Kidney epithelial cell (primary cell): ENCODE data around the gene PHC3. TPM values are rescaled to one million over a fixed set of nuclear protein-coding genes. Genes with fewer than 3 reads are reported as not detected.

ENCODE experiments used
- DNase-seq: peaks from one replicate; pipeline ENCODE4 v3.0.0-alpha.2; 2010; ENCODE audit warnings: low read depth
- H3K27me3 ChIP-seq: 2 replicates; pipeline ENCODE4 v1.6.0; 2011; ENCODE audit warnings: low read length; ENCODE audit not compliant: control insufficient read depth, insufficient read depth
- H3K36me3 ChIP-seq: 2 replicates; pipeline ENCODE4 v1.5.1; 2011; ENCODE audit warnings: low read length; ENCODE audit not compliant: control insufficient read depth, insufficient read depth
- H3K4me3 ChIP-seq: 2 replicates; pipeline ENCODE4 v1.5.1; 2011; ENCODE audit warnings: low read depth, mild to moderate bottlenecking, control low read depth, low read length
- total RNA-seq: library from RNA; depleted of rRNA; stranded (reverse); fragments of >200 nt; gene quantifications from 2 replicates; pipeline ENCODE4 v1.2.3, GENCODE V29; 2015
- TF ChIP-seq, protein P1 (sequence below): IDR thresholded peaks from 2 replicates; pipeline ENCODE4 v1.5.1; 2011; ENCODE audit warnings: mild to moderate bottlenecking, moderate library complexity, low read length, control low read depth, inconsistent platforms; ENCODE audit not compliant: insufficient read depth, poor library complexity, severe bottlenecking

PHC3 gene
- total RNA-seq, 1 donor from 2014 or later = 22.4 TPM

DNA sequence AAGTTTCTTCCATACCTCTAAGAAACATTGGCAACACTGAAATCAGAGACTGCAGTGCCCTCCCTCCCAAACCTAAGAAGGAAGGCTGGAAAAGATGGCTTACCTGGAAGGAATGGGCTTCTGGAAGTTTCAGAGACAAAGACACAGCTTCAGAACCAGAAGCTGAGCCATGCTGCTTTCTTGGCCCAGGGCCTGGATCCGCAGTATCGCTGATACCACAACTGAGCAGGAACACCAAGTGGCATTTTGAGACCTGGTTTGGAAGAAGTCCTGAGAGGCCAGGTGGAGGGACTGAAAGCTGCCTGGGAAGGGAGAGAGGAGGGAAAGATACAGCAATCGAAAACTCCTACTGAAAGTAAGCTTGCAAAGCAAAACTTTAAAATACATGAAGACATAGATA is 124.0 kb downstream of the PHC3 start:
- TF ChIP-seq, protein P1, sequence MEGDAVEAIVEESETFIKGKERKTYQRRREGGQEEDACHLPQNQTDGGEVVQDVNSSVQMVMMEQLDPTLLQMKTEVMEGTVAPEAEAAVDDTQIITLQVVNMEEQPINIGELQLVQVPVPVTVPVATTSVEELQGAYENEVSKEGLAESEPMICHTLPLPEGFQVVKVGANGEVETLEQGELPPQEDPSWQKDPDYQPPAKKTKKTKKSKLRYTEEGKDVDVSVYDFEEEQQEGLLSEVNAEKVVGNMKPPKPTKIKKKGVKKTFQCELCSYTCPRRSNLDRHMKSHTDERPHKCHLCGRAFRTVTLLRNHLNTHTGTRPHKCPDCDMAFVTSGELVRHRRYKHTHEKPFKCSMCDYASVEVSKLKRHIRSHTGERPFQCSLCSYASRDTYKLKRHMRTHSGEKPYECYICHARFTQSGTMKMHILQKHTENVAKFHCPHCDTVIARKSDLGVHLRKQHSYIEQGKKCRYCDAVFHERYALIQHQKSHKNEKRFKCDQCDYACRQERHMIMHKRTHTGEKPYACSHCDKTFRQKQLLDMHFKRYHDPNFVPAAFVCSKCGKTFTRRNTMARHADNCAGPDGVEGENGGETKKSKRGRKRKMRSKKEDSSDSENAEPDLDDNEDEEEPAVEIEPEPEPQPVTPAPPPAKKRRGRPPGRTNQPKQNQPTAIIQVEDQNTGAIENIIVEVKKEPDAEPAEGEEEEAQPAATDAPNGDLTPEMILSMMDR = no peak
- Histone ChIP-seq H3K4me3 (no peak overlapping the region), H3K36me3 (no peaks in the 10 kb centered on the region), H3K27me3 (no peaks in the 10 kb centered on the region)
- no peak for DNase-seq

DNA sequence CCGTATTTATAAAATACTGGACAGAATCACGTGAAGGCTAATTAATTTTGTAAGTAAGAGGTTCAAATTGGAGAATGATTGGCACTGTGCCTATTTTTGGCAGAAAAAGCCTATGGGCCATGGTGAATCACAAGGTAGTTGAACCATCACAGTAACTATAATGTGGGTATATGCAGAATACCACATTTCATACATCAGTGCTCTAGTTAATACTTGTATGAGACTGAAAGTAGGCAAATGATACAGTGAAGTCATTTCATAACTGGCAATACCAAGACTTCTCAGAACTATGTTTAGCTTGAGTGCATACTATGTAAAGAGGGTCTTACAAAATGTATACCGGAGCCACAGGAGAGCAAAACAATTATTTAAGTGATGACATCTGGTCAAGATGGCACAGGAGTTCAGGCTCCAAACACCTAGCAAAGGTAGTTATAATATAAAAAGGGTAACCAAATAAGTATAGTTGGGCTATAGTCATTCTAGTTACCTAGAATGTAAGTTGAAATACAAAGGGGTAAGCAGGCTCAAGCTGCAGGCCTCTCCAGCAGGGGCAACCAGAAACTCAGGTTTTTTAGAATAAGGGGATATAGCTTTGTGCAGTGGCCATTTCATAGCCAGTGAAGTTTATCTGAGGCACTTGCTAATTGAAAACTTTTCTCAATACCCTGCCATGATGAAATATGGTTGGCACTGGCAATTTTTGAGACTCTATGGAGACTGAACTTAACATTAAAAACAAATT is 124.7 kb downstream of the PHC3 start:
- H3K4me3 ChIP-seq = no peak overlapping the region
- no peaks in the 10 kb centered on the region for H3K27me3 ChIP-seq
- no peaks in the 10 kb centered on the region for H3K36me3 ChIP-seq
- DNase-seq = no peak
- TF ChIP-seq, protein P1 = no peak

DNA sequence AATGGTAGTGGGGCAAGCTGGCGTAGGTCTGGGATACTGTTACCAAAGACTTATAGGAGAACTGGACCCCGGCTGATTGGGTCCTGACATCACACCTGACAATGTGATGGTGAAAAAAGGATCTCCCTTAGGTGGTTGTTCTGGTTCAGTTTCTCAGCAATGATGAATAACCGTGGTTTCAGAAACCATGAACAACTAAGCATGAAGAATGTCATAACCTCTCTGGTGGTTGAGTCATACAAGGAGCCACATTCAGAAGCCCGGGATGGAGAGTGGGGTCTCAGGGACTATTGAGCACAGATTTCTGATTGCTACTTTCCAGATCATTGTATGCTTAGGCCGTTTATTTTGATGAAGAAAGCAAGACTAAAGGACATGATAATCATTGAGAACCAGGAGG is 126.3 kb downstream of the PHC3 start:
- TF ChIP-seq, protein P1 = no peak
- no peaks in the 10 kb centered on the region for H3K36me3 ChIP-seq
- H3K27me3 ChIP-seq = no peaks in the 10 kb centered on the region
- no peak overlapping the region for H3K4me3 ChIP-seq
- peak; percentile 88 for DNase-seq

DNA sequence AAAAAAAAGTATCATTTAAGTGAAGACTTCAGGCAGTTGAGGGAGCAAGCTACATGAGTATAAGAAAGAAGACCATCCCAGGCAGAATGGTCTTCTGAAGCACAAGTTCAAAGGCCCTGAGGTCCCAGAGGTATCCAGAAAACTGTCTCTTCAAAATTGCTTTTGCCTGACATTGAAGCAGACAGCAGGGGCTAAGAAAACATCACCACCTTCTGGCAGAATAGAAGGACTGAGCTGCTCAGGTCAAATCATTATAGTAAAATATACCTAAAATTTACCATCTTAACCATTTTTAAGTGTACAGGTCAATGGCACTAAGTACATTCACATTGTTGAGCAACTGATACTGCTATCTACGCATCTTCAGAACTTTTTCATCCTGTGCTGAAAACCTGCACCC is 127.3 kb downstream of the PHC3 start:
- H3K4me3 ChIP-seq = no peak overlapping the region
- no peaks in the 10 kb centered on the region for H3K36me3 ChIP-seq
- no peaks in the 10 kb centered on the region for H3K27me3 ChIP-seq
- no peak for DNase-seq
- TF ChIP-seq, protein P1 = peak; percentile 44

DNA sequence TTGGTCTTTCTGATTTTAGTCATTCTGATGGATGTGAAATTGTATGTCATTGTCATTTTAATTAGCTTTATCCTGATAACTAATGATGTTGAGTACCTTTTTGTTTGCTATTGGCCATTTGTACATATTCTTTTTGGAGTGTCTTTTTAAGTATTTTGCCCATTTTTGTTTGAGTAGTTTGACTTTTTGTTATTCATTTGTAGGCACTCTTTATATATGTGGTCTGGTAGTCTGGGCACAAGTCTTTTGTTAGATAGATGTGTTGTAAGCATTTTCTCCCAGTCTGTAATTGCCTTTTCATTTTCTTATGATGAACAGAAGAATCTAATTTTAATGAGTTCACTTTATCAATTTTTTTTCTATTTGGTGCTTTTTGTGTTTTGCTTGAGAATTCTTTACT is 129.1 kb downstream of the PHC3 start:
- H3K27me3 ChIP-seq = no peaks in the 10 kb centered on the region
- DNase-seq = no peak
- TF ChIP-seq, protein P1 = no peak

DNA sequence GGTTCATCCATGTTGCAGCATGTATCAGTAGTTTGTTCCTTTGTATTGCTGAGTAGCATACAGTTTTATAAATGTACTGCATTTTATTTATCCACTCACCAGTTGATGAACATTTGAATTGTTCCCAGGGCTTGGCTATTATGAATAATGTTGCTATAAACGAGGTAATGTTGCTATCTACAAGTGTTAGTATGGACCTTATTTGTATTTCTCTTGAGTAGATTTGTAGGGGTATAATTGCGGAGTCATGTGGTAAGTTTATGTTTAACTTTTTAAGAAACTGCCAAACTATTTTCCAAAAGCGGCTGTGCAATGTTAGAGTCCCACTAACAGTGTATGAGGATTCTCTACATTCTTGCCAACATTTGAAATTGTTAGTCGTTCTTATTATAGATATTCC is 130.8 kb downstream of the PHC3 start:
- Histone ChIP-seq H3K27me3 (no peaks in the 10 kb centered on the region), H3K4me3 (no peak overlapping the region), H3K36me3 (no peaks in the 10 kb centered on the region)
- TF ChIP-seq, protein P1 = no peak
- DNase-seq = no peak

More for the DNA sequence above, 129.1 kb downstream of the PHC3 start:
- no peaks in the 10 kb centered on the region for H3K36me3 ChIP-seq
- no peak overlapping the region for H3K4me3 ChIP-seq
